PC-9 (cell line): ENCODE measurements around the gene MAML3.

Experiments
- CTCF ChIP-seq: fragments of 200-600 bp; sonication (generic); conservative IDR thresholded peaks from 2 replicates; pipeline ENCODE4 v1.6.1; 2017; ENCODE audit warnings: mixed run types, antibody characterized with exemption, mild to moderate bottlenecking, moderate library complexity
- EZH2 ChIP-seq: fragments of 200-600 bp; sonication (generic); IDR thresholded peaks from 2 replicates; pipeline ENCODE4 v1.8.0; 2017; ENCODE audit warnings: antibody characterized with exemption, low read depth

- TF ChIP-seq CTCF (no peak), EZH2 (no peak)
Observed at GRCh38 chr4:140046016-140046415, 108.0 kb downstream of the MAML3 start.
